Neural cell (in vitro differentiated cells): ENCODE data around the gene APOH. TPM values are rescaled to one million over a fixed set of nuclear protein-coding genes. Genes with fewer than 3 reads are reported as not detected.

ENCODE experiments used
- H2AFZ ChIP-seq: fragments of 200-600, 300-800 bp; sonication (generic), shearing (Covaris generic); 2 replicates; pipeline ENCODE4 v1.6.0; 2014; ENCODE audit warnings: low read depth, mild to moderate bottlenecking, antibody characterized with exemption, low read length, moderate library complexity
- H3F3A ChIP-seq: fragments of 200-600 bp; shearing (Covaris generic); 2 replicates; pipeline ENCODE4 v1.6.1; 2016; ENCODE audit warnings: mild to moderate bottlenecking, moderate library complexity, mixed read lengths, antibody characterized with exemption, low read length; ENCODE audit not compliant: insufficient read depth, poor library complexity, severe bottlenecking
- H3K27ac ChIP-seq: fragments of 200-600, 300-800 bp; sonication (generic), shearing (Covaris generic); 2 replicates; pipeline ENCODE4 v1.5.1; 2014; ENCODE audit warnings: mild to moderate bottlenecking, low read length, moderate library complexity
- H3K27me3 ChIP-seq: fragments of 300-800, 200-600 bp; sonication (generic), shearing (Covaris generic); 2 replicates; pipeline ENCODE4 v1.6.0; 2014; ENCODE audit warnings: mild to moderate bottlenecking, low read depth, low read length, moderate library complexity; ENCODE audit not compliant: insufficient read depth
- H3K36me3 ChIP-seq: fragments of 300-800, 200-600 bp; sonication (generic), shearing (Covaris generic); 2 replicates; pipeline ENCODE4 v1.5.1; 2014; ENCODE audit warnings: mild to moderate bottlenecking, antibody characterized with exemption, low read length, moderate library complexity; ENCODE audit not compliant: insufficient read depth
- H3K4me2 ChIP-seq: fragments of 300-800, 200-600 bp; sonication (generic), shearing (Covaris generic); 2 replicates; pipeline ENCODE4 v1.6.0; 2014; ENCODE audit warnings: mild to moderate bottlenecking, low read length
- H3K4me3 ChIP-seq: fragments of 300-800, 200-600 bp; sonication (generic), shearing (Covaris generic); 2 replicates; pipeline ENCODE4 v1.5.1; 2014; ENCODE audit warnings: mild to moderate bottlenecking, low read length, moderate library complexity
- H3K79me2 ChIP-seq: fragments of 200-600 bp; shearing (Covaris generic); replicated peaks from 2 replicates; pipeline ENCODE4 v1.6.0; 2014; ENCODE audit warnings: mild to moderate bottlenecking, low read length, moderate library complexity; ENCODE audit not compliant: insufficient read depth
- H3K9ac ChIP-seq: fragments of 300-800, 200-600 bp; sonication (generic), shearing (Covaris generic); 2 replicates; pipeline ENCODE4 v1.6.1; 2016; ENCODE audit warnings: mild to moderate bottlenecking, low read length, mixed read lengths
- H3K9me2 ChIP-seq: fragments of 200-600 bp; shearing (Covaris generic); 2 replicates; pipeline ENCODE4 v1.6.1; 2016; ENCODE audit warnings: mild to moderate bottlenecking, low read length, mixed read lengths; ENCODE audit not compliant: insufficient read depth
- H3K9me3 ChIP-seq: fragments of 200-600, 300-800 bp; sonication (generic), shearing (Covaris generic); 2 replicates; pipeline ENCODE4 v1.6.1; 2016; ENCODE audit warnings: mild to moderate bottlenecking, mixed run types, low read length, moderate library complexity, mixed read lengths
- H4K20me1 ChIP-seq: fragments of 200-600 bp; shearing (Covaris generic); 2 replicates; pipeline ENCODE4 v1.6.1; 2016; ENCODE audit warnings: mild to moderate bottlenecking, mixed run types; ENCODE audit not compliant: insufficient read depth
- EP300 ChIP-seq: fragments of 450-650 bp; conservative IDR thresholded peaks from 2 replicates; pipeline ENCODE4 v1.6.1; 2014; ENCODE audit warnings: antibody characterized with exemption, mild to moderate bottlenecking, moderate library complexity; ENCODE audit not compliant: poor library complexity, severe bottlenecking
- EZH2 ChIP-seq: fragments of 200-600, 300-800 bp; shearing (Covaris generic), sonication (generic); IDR thresholded peaks from 2 replicates; pipeline ENCODE4 v1.6.1; 2014; ENCODE audit warnings: antibody characterized with exemption, low read length, borderline replicate concordance, mild to moderate bottlenecking; ENCODE audit not compliant: insufficient read depth, poor library complexity, severe bottlenecking
- MXI1 ChIP-seq: fragments of 450-650 bp; conservative IDR thresholded peaks from 2 replicates; pipeline ENCODE4 v1.6.1; 2014; ENCODE audit warnings: antibody characterized with exemption, mild to moderate bottlenecking; ENCODE audit not compliant: poor library complexity, severe bottlenecking
- POLR2AphosphoS5 ChIP-seq: IDR thresholded peaks from 2 replicates; pipeline ENCODE4 v1.6.1; 2012
- RAD21 ChIP-seq: fragments of 450-650 bp; conservative IDR thresholded peaks from 2 replicates; pipeline ENCODE4 v1.6.1; 2014; ENCODE audit warnings: antibody characterized with exemption, mild to moderate bottlenecking, moderate library complexity
- SMC3 ChIP-seq: fragments of 450-650 bp; conservative IDR thresholded peaks from 2 replicates; pipeline ENCODE4 v1.6.1; 2014; ENCODE audit warnings: antibody characterized with exemption, mild to moderate bottlenecking, moderate library complexity; ENCODE audit not compliant: poor library complexity
- TAF1 ChIP-seq: IDR thresholded peaks from 2 replicates; pipeline ENCODE4 v1.6.1; 2012; ENCODE audit warnings: low read depth
- polyA plus RNA-seq: library from polyadenylated mRNA; depleted of rRNA; stranded (reverse); fragments of >200 nt; gene quantifications from 2 replicates; pipeline ENCODE4 v1.2.3, GENCODE V29; 2014
- TF ChIP-seq, protein P1 (sequence below): fragments of 450-650 bp; IDR thresholded peaks from 2 replicates; pipeline ENCODE4 v1.5.1; 2014; ENCODE audit warnings: antibody characterized with exemption, mild to moderate bottlenecking, moderate library complexity; ENCODE audit not compliant: poor library complexity, severe bottlenecking
- TF ChIP-seq, protein P2 (sequence below): IDR thresholded peaks from 2 replicates; pipeline ENCODE4 v1.6.1; 2012; ENCODE audit warnings: borderline replicate concordance

APOH gene
- polyA plus RNA-seq, 1 donor from 2014 or later: not detected

DNA sequence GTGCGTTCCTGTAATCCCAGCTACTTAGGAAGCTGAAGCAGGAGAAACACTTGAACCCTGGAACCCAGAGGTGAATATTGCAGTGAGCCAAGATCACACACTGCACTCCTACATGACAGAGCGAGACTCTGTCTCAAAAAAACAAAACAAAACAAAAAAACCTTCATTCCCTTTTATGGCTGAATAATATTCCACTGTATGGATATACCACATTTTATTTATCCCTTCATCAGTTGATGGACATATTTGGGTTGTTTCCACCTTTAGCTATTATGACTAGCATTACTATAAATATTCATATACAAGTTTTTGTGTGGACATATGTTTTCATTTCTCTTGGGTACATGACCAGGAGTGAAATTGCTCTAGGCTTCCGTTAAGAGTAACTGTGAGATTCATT lies 42.3 kb upstream of the APOH start:
- Histone ChIP-seq H3K9me2 (no peaks in the 10 kb centered on the region), H3K79me2 (no peaks in the 10 kb centered on the region), H3K4me3 (no peak overlapping the region), H3K27ac (no peak overlapping the region), H3K9me3 (no peaks in the 10 kb centered on the region), H2AFZ (no peak overlapping the region), H3F3A (no peaks in the 10 kb centered on the region), H3K4me2 (no peak overlapping the region), H3K9ac (no peak overlapping the region), H3K27me3 (no peaks in the 10 kb centered on the region), H4K20me1 (no peaks in the 10 kb centered on the region), H3K36me3 (no peaks in the 10 kb centered on the region)
- TF ChIP-seq RAD21: no peak
- TF ChIP-seq, protein P1, sequence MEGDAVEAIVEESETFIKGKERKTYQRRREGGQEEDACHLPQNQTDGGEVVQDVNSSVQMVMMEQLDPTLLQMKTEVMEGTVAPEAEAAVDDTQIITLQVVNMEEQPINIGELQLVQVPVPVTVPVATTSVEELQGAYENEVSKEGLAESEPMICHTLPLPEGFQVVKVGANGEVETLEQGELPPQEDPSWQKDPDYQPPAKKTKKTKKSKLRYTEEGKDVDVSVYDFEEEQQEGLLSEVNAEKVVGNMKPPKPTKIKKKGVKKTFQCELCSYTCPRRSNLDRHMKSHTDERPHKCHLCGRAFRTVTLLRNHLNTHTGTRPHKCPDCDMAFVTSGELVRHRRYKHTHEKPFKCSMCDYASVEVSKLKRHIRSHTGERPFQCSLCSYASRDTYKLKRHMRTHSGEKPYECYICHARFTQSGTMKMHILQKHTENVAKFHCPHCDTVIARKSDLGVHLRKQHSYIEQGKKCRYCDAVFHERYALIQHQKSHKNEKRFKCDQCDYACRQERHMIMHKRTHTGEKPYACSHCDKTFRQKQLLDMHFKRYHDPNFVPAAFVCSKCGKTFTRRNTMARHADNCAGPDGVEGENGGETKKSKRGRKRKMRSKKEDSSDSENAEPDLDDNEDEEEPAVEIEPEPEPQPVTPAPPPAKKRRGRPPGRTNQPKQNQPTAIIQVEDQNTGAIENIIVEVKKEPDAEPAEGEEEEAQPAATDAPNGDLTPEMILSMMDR: no peak
- no peak for TF ChIP-seq POLR2AphosphoS5
- no peak for TF ChIP-seq EZH2
- TF ChIP-seq EP300: no peak
- TF ChIP-seq SMC3: no peak

DNA sequence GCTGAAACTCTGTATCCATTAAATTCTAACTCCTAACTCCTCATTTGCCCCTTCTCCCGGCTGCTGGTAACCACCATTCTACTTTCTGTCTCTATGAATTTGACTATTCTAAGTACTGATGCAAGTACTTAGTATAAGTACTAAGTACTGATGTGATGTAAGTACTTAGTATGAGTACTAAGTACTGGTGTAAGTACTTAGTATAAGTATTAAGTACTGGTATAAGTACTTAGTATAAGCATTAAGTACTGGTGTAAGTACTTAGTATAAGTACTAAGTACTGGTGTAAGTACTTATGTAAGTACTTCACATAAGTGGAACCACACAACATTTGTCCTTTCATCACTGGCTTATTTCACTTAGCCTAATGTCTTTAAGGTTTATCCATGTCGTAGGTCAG lies 40.9 kb upstream of the APOH start:
- Histone ChIP-seq H3K9ac (no peak overlapping the region), H3K4me2 (no peak overlapping the region), H3K27me3 (no peaks in the 10 kb centered on the region), H3F3A (no peaks in the 10 kb centered on the region), H2AFZ (no peak overlapping the region), H3K4me3 (no peak overlapping the region), H3K36me3 (no peaks in the 10 kb centered on the region), H3K9me3 (no peaks in the 10 kb centered on the region), H4K20me1 (no peaks in the 10 kb centered on the region), H3K27ac (no peak overlapping the region), H3K9me2 (no peaks in the 10 kb centered on the region), H3K79me2 (no peaks in the 10 kb centered on the region)
- TF ChIP-seq MXI1 (no peak), EZH2 (no peak), SMC3 (no peak), TAF1 (no peak), EP300 (no peak), RAD21 (no peak), POLR2AphosphoS5 (no peak)
- TF ChIP-seq, protein P1: no peak
- TF ChIP-seq, protein P2, sequence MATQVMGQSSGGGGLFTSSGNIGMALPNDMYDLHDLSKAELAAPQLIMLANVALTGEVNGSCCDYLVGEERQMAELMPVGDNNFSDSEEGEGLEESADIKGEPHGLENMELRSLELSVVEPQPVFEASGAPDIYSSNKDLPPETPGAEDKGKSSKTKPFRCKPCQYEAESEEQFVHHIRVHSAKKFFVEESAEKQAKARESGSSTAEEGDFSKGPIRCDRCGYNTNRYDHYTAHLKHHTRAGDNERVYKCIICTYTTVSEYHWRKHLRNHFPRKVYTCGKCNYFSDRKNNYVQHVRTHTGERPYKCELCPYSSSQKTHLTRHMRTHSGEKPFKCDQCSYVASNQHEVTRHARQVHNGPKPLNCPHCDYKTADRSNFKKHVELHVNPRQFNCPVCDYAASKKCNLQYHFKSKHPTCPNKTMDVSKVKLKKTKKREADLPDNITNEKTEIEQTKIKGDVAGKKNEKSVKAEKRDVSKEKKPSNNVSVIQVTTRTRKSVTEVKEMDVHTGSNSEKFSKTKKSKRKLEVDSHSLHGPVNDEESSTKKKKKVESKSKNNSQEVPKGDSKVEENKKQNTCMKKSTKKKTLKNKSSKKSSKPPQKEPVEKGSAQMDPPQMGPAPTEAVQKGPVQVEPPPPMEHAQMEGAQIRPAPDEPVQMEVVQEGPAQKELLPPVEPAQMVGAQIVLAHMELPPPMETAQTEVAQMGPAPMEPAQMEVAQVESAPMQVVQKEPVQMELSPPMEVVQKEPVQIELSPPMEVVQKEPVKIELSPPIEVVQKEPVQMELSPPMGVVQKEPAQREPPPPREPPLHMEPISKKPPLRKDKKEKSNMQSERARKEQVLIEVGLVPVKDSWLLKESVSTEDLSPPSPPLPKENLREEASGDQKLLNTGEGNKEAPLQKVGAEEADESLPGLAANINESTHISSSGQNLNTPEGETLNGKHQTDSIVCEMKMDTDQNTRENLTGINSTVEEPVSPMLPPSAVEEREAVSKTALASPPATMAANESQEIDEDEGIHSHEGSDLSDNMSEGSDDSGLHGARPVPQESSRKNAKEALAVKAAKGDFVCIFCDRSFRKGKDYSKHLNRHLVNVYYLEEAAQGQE: no peak
